ENCODE data around the gene ZNF674.
"Not testable (repeated sequence)": the region's sequence is repeated elsewhere in the genome, so short reads cannot be mapped to it uniquely, and the experiment has no call there.

The ZNF674 gene

GRCh38 chrX:46463682-46464081, 81.5 kb downstream of the ZNF674 start:
- DNase-seq (ENCODE audit: low read depth), result no peak

- no peak for DNase-seq (ENCODE audit: low read depth)
Measured at GRCh38 chrX:46461660-46462191, 83.5 kb downstream of the ZNF674 start.

GRCh38 chrX:46460801-46461659, 84.2 kb downstream of the ZNF674 start:
- DNase-seq (ENCODE audit: low read depth), result not testable (repeated sequence)

- no peak for DNase-seq (ENCODE audit: low read depth)
Measured at GRCh38 chrX:46459603-46460002, 85.6 kb downstream of the ZNF674 start.

GRCh38 chrX:46456125-46456922, 88.9 kb downstream of the ZNF674 start:
- DNase-seq (ENCODE audit: low read depth), result no peak
